ENCODE data around the gene BBX.

DNA sequence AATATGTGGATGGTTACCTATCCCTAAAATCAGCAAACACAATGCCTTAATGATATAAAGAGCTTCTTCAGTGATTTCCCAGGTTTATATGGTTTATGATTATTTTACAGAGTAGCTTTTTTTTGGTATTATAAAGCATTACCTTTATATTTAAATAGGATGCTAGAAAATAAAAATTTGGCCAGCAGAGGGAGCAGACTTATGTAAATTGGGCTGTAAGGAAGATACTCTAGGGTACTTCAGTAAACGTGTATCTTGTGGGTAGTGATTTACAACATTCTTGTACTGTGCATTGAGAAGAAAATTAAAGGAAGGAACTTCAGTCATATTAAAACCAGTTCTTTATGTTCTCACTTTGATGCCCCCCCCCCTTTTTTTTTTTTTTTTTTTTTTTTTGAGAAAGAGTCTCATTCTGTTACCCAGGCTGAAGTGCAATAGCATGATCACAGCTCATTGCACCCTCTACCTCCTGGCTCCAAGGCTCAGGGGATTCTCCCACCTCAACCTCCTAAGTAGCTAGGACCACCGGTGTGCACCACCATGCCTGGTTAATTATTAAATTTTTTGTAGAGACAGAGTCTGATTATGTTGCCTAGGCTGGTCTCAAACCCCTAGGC is 167.9 kb downstream of the BBX start:
- TF ChIP-seq, protein P1, sequence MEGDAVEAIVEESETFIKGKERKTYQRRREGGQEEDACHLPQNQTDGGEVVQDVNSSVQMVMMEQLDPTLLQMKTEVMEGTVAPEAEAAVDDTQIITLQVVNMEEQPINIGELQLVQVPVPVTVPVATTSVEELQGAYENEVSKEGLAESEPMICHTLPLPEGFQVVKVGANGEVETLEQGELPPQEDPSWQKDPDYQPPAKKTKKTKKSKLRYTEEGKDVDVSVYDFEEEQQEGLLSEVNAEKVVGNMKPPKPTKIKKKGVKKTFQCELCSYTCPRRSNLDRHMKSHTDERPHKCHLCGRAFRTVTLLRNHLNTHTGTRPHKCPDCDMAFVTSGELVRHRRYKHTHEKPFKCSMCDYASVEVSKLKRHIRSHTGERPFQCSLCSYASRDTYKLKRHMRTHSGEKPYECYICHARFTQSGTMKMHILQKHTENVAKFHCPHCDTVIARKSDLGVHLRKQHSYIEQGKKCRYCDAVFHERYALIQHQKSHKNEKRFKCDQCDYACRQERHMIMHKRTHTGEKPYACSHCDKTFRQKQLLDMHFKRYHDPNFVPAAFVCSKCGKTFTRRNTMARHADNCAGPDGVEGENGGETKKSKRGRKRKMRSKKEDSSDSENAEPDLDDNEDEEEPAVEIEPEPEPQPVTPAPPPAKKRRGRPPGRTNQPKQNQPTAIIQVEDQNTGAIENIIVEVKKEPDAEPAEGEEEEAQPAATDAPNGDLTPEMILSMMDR (IDR thresholded peaks at IDR 0.05; ENCODE audit: poor library complexity, severe bottlenecking), result peak; percentile 57
- TF ChIP-seq POLR2AphosphoS5 (IDR thresholded peaks at IDR 0.05), result no peak
- TF ChIP-seq EZH2 (IDR thresholded peaks at IDR 0.05; ENCODE audit: borderline replicate concordance, insufficient read depth, low read length, poor library complexity, severe bottlenecking), result no peak

Data from neural cell (in vitro differentiated cells).